CD4-positive, alpha-beta T cell treated with Interleukin-6 for 4 hours (primary cell): ENCODE results near the gene ZMYM3.

ENCODE experiments used
- DNase-seq: peaks from one replicate; pipeline ENCODE4 v3.0.0-alpha.2; 2020; ENCODE audit warnings: mixed read lengths

Gene ZMYM3

DNA sequence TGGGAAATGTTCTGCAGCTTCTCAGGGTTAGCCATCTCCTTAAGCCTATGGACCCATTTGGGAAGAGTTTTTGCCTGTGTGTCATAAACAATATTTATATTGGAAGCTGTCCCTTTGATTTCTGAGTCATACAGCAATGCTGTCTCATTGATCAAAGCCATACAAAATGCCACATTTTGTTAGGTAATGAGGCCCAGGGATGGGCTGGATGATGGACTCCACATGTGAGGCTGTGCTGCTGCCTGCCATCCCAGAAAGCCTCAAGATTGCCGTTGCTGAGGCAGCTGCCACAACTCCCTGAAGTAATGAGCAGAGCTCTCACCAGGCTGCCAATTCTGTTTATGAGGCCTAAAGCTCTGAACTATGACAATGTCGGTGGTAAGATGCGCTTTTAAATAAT is 43.1 kb downstream of the ZMYM3 start:
- no peak for DNase-seq

DNA sequence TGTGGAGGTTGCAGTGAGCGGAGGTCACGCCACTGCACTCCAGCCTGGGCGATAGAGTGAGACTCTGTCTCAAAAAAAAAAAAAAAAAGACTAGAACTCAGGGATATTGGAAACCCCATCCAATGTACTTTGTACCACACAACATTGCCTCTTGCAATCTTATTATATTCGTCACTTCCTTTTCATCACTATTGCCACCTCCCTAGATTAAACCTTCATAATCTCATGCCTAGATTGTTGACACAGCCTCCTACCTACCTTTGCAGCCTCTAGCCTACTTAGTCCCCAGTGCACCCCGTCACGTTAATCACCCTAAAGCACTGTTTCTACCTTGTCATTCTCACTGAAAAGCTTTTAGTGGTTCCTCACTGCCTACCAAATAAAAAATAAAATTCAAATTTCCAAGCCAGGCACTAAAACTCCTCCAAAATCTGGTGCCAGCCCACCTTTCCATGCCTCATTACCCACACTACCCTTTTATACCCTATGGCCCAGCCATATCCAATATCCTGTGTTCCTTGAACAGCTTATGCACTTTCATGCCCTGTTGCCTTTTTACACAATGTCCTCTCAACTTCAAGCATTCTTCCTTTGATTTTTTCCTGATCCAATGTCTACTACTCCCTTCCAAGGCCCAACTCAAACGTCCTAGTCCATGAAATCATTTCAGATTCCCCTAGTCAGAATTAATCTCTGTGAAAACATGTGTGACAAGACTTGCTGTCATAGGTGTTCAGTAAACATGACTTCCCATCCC is 54.5 kb downstream of the ZMYM3 start:
- DNase-seq: no peak

DNA sequence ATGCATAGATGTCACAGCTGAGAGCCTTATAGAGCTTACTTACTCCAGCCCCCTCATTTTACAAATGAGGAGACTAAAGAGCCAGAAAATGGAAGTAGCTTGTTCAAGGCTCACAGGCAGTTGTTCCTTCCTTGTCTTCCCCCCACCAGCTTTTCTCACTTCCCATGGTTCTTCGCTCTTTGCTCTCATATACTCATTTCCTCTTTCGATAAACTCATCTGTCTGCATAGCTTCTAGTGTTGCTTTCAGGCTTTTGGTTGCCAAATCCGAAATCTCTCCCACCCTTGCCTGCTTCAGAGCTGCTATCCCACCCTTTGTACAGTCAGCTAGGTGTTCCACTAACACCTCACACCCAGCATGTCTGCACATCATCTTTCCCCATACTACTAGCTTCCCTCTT is 55.9 kb downstream of the ZMYM3 start:
- peak; percentile 19 for DNase-seq

- peak; percentile 13 for DNase-seq
Measured at GRCh38 chrX:71195964-71196649, 57.8 kb downstream of the ZMYM3 start.

DNA sequence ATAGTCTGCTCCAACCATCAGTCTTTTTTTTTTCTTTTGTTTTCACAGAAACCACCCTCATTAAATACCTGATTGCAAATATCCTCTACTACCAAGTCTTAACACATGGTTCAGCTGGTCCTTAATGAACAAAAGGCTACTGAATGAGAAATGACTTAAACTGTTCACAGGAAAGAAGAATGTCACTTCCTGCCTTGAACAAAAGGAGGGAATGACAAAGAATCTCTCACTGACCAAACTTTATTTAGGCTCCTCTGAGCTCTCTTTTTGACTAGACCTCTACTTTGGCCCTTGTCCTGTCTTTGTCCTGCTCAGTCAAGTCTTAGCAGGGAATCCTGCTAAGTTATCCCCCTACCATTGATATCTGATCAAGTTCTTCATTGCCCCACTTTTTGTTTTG is 62.7 kb downstream of the ZMYM3 start:
- no peak for DNase-seq
